RCC 7860 (cell line): ENCODE results near the gene SH2D4B.

Experiments used
- DNase-seq: peaks from one replicate; pipeline ENCODE4 v3.0.0-alpha.2; 2015; ENCODE audit warnings: low spot score
- FAIRE-seq: peaks from 2 replicates; lab custom pipeline; 2012; peaks lifted over from hg19 to GRCh38; lab: Jason Lieb, UNC

The SH2D4B gene

DNA sequence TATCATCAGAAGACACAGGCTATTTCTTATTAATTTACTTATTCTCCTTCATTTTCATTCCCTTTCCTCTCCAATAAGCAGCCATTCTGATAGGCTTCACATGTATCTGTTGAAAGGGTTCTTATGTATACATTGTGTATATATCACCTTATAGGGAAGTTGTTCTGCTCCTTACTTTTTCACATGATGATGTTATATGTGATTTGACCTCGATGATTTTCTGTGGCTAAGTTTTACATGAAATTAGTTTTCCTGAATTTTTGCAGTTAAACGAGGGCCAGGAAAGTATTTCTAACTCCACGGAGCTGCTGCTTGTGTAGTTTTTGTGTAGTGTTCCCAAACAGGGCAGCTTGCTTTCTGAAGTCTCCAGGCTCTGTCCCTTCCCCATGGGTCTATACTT lies 84.5 kb downstream of the SH2D4B start:
- DNase-seq (no peak), FAIRE-seq (no peak)

GRCh38 chr10:80630324-80630723 lies 92.6 kb downstream of the SH2D4B start:
- FAIRE-seq (no peak), DNase-seq (no peak)

- FAIRE-seq (no peak), DNase-seq (no peak)
These were observed 95.0 kb downstream of the SH2D4B start for GRCh38 chr10:80632742-80633141.

GRCh38 chr10:80633383-80633860 lies 95.7 kb downstream of the SH2D4B start:
- no peak for DNase-seq
- no peak for FAIRE-seq

DNA sequence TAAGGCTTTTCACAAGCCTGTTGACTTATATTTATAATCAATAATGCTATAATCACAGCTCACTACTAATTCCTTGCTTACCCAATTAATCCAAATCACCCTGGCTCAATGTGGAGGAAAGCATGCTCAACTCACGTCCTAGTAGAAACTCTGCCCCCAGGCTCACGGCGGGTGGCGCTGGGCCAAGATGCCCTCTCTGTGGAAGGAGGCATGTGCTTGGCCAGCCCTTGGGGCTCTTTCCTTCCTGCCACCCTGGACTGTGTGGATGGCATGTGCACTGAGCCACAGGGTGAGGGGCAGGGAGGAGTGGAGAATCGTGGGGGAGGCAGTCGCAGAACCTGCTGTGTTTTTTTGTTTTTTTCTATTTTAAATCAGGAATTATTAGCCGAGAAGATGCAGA lies 96.2 kb downstream of the SH2D4B start:
- FAIRE-seq = no peak

DNA sequence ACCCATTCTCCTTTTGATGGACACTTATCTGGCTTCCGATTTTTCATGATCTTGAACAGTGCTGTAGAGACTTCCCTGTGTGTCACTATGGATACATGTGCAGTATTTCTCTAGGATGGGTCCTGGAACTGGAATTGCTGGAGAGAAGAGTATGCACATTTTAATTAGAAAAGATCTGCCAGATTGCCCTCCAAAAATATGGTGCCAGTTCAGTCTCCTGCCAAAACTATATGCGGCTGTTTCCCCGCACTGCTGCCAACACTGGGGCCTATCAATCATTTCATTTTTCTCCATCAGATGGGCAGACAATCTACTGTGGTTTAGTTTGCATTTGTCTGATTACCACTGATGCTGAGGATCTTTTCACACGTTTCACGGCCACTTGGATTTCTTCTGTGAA lies 105.0 kb downstream of the SH2D4B start:
- DNase-seq = no peak
- no peak for FAIRE-seq

More for the DNA sequence above, 96.2 kb downstream of the SH2D4B start:
- DNase-seq = no peak

DNA sequence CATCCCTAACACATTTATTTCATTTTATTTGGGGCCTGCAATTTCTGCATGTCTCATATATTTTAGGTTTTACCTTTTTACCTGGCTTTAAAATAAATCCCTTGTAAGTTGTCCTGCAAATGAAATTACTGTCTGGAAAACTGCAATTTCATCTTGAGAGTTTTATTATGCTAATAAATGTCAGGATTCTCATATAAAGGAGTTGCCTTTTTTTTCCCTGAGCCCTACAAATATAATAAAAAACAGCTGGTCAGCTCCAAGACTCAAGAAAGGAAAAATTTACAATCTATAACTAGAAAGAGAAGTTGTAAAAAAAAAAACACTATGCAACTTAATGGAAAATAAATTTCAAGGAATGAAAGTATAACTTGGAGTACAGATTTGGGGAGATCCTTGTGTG lies 108.7 kb downstream of the SH2D4B start:
- FAIRE-seq = no peak

DNA sequence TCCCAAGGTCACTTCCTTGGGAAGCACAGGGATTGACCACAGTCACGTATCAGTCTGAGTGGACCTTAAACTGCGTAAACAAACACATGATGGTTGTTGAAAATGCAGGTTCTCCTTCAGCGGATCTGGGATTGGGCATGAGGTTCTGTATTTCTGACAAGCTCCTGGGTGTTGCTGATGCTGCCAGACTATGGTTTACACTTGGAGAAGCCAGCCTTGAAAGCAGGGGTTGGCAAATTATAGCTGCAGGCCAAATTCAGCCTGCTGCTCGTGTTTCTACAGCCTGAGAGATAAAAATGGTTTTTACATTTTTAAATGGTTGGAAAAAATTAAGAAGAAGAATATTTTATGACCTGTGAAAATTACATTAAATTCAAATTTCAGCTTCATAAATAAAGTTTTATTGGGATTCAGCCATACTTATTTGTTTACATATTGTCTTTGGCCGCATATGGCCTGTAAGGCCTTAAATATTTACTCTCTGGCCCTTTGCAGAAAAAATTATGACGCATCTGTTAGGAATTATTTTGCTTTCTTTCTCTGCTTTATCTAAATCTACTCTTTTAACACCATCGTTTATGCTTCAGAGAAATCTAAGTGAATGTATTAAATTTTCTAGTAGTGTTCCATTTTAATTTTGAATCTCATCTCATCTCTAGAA lies 109.6 kb downstream of the SH2D4B start:
- FAIRE-seq (no peak), DNase-seq (no peak)

More for the DNA sequence above, 108.7 kb downstream of the SH2D4B start:
- DNase-seq = no peak

DNA sequence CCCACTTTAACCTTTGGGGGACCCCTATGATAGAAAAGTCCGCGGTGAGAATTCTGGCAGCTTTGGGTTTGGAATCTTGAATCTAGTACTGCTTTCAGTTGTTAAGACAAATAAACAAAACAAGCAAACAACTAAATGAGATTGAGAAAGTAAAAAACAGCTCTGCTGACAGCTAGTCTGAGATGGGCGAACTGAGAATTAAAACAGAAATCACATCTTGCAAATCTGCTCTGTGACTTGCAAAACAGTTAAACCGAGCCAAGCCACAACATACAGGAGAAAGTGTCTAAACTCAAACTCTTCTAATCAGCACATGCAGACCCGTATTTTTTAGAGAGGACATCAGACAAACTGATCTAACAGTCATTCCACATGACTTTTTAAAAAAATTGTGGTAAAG lies 110.4 kb downstream of the SH2D4B start:
- DNase-seq (no peak), FAIRE-seq (no peak)

GRCh38 chr10:80649183-80649582 lies 111.5 kb downstream of the SH2D4B start:
- FAIRE-seq (no peak), DNase-seq (no peak)

GRCh38 chr10:80655898-80656297 lies 118.2 kb downstream of the SH2D4B start:
- DNase-seq (no peak), FAIRE-seq (no peak)

DNA sequence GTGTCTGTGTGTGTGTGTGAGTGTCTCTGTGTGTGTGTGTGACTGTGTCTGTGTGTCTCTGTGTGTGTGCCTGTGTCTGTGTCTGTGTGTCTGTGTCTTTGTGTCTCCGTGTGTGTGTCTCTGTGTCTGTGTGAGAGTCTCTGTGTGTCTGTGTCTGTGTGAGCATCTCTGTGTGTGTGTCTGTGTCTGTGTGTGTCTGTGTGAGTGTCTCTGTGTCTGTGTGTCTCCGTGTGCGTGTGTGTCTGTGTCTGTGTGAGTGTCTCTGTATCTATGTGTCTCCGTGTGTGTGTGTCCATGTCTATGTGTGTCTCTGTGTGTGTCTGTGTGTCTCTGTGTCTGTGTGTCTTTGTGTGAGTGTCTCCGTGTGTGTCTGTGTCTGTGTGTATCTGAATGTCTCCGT lies 120.4 kb downstream of the SH2D4B start:
- DNase-seq (no peak), FAIRE-seq (no peak)

DNA sequence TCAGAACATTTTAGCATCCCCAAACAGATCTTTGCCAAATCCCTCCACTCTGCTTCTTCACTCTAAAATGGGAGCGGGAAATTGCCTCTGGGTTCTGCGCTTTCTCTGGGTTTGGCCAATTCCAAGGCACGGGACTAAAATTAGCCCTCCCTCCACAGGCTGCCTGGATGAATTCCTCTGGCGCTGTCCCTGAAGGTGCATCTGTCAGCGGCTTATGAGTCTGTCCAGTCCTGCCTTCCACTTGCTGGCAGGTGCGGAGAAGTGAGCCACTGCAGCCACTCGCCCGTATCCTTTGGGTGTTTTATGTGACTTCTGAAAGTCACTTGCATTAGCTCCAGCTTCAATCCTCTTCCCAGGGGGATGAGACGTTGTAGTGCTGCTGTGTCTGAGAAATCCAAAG lies 121.6 kb downstream of the SH2D4B start:
- FAIRE-seq = no peak

DNA sequence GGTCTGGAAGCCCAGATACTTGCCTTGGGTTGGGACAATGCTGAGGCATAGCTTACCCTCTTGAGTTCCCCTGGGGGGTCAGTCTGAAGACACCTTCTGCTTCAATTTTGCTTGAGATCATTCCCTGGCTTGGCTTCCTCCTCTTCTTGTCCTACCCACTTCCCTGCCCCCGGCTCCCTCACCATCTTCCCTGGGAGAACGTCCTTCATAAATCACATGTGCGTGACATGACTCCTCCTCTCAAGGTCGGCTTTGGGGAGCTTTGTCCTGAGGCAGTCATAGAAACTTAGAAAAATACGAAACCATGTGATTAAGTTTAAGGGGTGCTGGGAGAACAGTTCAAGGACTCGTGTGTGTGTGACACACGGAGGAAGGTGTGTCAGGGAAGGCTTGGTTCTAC lies 122.6 kb downstream of the SH2D4B start:
- DNase-seq (no peak), FAIRE-seq (no peak)

More for the DNA sequence above, 121.6 kb downstream of the SH2D4B start:
- no peak for DNase-seq

GRCh38 chr10:80660736-80661135 lies 123.0 kb downstream of the SH2D4B start:
- FAIRE-seq (no peak), DNase-seq (no peak)

GRCh38 chr10:80661526-80661925 lies 123.8 kb downstream of the SH2D4B start:
- DNase-seq = no peak
- no peak for FAIRE-seq

DNA sequence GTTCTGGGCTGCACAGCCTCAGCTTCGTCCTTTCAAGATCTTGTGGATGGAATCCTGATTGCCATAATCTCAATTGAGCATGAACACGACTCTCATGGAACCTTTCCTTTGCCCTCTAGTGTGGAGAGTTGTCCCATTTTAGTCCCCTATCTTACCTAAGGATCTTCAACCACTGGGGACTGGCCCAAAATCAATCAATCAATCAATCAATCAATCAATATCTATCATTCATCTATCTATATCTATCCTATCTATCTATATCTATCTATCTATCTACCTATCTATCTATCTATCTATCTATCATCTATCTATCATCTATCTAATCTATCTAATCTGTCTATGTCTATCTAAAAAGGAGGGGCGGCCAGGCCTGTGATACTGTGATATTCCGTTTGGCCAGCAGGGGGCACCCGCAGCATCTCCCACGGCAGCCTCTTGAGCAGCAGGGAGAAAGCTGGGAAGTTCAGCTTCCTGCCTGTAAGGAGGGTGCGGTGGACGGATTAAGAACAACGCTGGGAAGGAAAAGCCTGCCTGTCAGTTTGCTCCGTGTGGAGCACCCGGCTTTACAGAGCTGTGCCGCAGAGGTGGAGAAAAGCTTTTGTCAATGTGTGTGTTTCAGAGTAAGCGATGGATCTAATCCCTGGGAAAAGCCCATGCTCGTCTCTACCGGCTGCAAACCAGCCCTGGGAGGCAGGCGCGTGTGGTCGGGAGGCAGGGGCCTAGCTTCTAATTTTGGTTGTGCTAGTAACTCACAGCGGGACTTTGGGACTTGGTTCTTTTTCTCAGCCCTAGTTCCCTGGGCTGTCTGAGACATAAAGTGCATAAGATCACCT lies 124.9 kb downstream of the SH2D4B start:
- FAIRE-seq = peak; percentile 42
- peak; percentile 64 for DNase-seq

DNA sequence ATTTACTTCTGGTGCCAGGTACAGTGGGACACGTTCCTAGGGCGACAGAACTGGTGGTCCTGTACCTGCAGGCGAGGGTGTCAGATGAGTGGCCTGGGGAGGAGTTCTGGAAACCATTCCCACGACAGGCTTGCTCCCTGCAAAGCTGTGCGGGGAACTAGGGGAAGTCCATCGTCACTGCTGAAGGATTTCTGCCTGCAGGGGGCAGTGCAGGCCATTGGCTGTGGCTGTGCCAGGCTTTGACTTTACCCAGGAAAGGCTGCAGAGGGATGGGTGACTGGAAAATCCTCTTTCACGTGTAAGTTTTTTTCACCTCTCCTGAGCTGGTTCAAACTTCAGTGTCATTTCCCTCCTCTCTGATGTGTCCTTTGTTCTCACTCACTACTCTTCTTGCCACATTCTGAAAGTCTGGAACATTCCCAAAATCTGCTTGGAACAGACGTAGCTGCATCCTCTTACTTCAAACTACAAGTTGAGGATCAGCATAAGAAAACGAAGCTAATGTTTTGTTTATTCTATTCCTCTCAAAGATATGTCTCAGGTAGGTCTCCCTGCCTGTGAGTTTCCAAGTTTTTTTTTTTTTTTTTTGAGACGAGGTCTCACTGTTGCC lies 126.5 kb downstream of the SH2D4B start:
- DNase-seq = peak; percentile 21
- FAIRE-seq = no peak

GRCh38 chr10:80669485-80669884 lies 131.8 kb downstream of the SH2D4B start:
- FAIRE-seq = no peak
- DNase-seq = no peak

- DNase-seq (no peak), FAIRE-seq (no peak)
These were observed 133.1 kb downstream of the SH2D4B start for GRCh38 chr10:80670774-80671173.

GRCh38 chr10:80671847-80672246 lies 134.1 kb downstream of the SH2D4B start:
- no peak for DNase-seq
- FAIRE-seq = no peak

- no peak for FAIRE-seq
- DNase-seq = no peak
These were observed 134.9 kb downstream of the SH2D4B start for GRCh38 chr10:80672613-80673012.
